Hepatocyte (in vitro differentiated cells): Measurements from ENCODE around the gene MAP3K4.

Source experiments
- EZH2 ChIP-seq: fragments of 200-600 bp; sonication (generic); IDR thresholded peaks from 2 replicates; pipeline ENCODE4 v1.6.1; 2016; ENCODE audit warnings: antibody characterized with exemption, mild to moderate bottlenecking, borderline replicate concordance
- EZH2phosphoT487 ChIP-seq: fragments of 200-600 bp; sonication (generic); IDR thresholded peaks from one replicate; pipeline ENCODE4 v1.6.1; 2018; ENCODE audit warnings: antibody characterized with exemption, mild to moderate bottlenecking, low read depth, moderate library complexity; ENCODE audit not compliant: unreplicated experiment, severe bottlenecking
- TF ChIP-seq, protein P1 (sequence below): fragments of 200-600 bp; sonication (generic); IDR thresholded peaks from 2 replicates; pipeline ENCODE4 v1.5.1; 2016; ENCODE audit warnings: antibody characterized with exemption, mild to moderate bottlenecking; ENCODE audit not compliant: poor library complexity

DNA sequence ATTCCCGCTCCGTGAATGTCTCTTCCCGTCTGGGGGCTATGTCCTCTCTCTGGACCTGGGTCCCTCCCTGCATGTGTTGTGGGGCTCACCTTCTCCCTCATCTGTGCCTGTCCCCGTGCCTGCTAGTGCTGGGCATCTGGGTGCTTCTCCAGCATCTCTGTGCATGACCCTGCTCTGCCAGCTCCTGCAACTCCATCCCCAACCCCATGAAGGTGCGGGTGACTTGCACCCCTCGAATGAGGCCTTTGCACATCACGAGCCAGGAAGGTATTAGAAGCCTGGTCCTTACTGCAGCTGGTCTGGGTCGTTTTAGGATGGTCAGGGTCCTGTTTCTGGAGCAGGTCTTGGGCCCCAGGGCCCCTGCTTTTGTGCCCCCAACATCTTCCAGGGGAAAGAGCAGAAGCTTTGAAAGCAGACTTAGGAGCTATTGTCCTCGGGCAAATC, 172.6 kb downstream of the MAP3K4 start:
- TF ChIP-seq EZH2 (no peak), EZH2phosphoT487 (no peak)
- TF ChIP-seq, protein P1, sequence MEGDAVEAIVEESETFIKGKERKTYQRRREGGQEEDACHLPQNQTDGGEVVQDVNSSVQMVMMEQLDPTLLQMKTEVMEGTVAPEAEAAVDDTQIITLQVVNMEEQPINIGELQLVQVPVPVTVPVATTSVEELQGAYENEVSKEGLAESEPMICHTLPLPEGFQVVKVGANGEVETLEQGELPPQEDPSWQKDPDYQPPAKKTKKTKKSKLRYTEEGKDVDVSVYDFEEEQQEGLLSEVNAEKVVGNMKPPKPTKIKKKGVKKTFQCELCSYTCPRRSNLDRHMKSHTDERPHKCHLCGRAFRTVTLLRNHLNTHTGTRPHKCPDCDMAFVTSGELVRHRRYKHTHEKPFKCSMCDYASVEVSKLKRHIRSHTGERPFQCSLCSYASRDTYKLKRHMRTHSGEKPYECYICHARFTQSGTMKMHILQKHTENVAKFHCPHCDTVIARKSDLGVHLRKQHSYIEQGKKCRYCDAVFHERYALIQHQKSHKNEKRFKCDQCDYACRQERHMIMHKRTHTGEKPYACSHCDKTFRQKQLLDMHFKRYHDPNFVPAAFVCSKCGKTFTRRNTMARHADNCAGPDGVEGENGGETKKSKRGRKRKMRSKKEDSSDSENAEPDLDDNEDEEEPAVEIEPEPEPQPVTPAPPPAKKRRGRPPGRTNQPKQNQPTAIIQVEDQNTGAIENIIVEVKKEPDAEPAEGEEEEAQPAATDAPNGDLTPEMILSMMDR: no peak
